Fibroblast of villous mesenchyme (primary cell): ENCODE results near the gene CABP5. TPM values are rescaled to one million over a fixed set of nuclear protein-coding genes. Genes with fewer than 3 reads are reported as not detected.

Experiments
- DNase-seq: peaks from one replicate; pipeline ENCODE4 v3.0.0-alpha.2; 2010; ENCODE audit warnings: low read depth
- H3K4me3 ChIP-seq: 2 replicates; pipeline ENCODE4 v1.5.1; 2011; ENCODE audit warnings: low read depth, mild to moderate bottlenecking, low read length
- CTCF ChIP-seq: IDR thresholded peaks from 2 replicates; pipeline ENCODE4 v1.5.1; 2012; ENCODE audit warnings: low read depth, mild to moderate bottlenecking, low read length; ENCODE audit not compliant: insufficient read depth
- total RNA-seq: library from RNA; depleted of rRNA; stranded (reverse); fragments of >200 nt; gene quantifications from 2 replicates; pipeline ENCODE4 v1.2.3, GENCODE V29; 2012

The CABP5 gene
- total RNA-seq, 1 donor: not detected

DNA sequence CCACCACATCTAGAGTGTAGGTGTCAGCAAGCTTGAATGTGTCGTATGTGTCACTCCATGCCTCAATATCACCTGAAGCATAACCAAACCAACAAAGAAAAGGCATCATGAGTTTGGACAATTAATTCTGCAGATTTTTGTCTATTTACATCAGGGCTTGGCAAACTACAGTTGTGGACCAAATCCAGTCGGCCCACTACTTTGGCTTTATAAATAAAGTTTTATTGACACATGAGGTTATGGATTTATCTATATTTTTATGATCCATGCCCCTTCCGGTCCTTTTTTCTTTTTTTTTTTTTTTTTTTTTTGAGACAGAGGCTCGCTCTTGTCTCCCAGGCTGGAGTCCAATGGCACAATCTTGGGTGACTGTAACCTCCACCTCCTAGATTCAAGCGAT, 9.2 kb upstream of the CABP5 start:
- DNase-seq: no peak
- TF ChIP-seq CTCF: no peak
- H3K4me3 ChIP-seq: no peak overlapping the region

GRCh38 chr19:48051335-48052033, 7.6 kb upstream of the CABP5 start:
- H3K4me3 ChIP-seq: no peak overlapping the region
- DNase-seq: no peak
- TF ChIP-seq CTCF: no peak

- no peak overlapping the region for H3K4me3 ChIP-seq
- no peak for DNase-seq
- TF ChIP-seq CTCF: no peak
Measured at GRCh38 chr19:48044561-48044960, 682 bp upstream of the CABP5 start.

DNA sequence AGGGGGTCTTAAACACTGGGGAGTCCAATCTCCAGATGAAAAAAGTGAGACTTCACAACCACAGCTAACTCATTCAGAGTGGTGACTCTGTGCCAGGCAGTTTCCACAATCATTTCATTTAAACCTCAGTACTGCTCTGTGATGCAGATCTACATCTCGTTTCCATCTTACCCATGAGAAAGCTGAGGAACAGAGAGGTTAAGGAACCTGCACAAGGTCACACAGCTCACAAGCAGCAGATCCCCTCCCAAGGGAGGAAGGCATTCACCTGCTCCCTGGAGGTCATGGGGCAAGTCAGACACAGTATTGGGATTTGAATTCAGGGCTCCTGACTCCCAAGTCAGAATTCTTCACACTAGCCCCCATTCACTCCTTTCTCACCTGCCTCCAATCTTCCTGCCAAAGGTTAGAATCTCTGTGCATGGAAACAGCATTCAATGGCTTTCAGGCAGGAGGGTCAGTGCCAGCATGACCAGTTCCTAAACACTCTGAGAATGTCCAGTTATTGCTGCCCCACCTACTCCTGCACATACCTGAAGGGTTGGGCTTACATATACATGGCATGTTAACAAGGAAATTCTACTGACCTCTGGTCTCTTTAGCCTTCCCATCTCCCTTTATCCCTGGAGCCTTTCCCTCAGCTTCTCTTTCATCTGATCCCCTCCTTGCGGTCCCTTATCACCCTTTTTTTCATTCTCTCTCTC, 1.9 kb downstream of the CABP5 start:
- DNase-seq: no peak
- TF ChIP-seq CTCF: no peak
- no peak overlapping the region for H3K4me3 ChIP-seq

- H3K4me3 ChIP-seq: no peak overlapping the region
- no peak for DNase-seq
- no peak for TF ChIP-seq CTCF
Measured at GRCh38 chr19:48036765-48037164, 7.1 kb downstream of the CABP5 start.

DNA sequence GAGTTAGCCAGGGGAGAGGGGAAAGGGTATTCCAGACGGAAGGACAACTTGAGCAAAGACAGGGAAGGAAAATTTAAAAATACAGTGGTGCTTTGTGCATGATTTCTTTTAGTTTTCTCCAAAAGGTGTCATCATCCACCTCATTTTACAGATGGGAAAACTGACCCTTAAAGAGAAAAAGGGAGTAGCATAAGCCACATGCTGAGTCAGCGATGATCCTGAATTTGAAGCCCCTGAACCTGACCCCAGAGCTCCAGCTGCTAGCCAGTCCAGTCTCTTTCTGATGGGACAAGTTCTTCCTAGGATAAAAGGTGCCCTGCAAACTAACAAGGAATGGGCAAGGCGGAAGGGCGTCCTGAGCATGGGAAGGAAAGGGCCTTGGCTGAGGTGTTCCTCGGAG, 10.3 kb downstream of the CABP5 start:
- no peak for DNase-seq
- no peak for TF ChIP-seq CTCF
- H3K4me3 ChIP-seq: no peak overlapping the region
